HG03060 (cell line): ENCODE measurements around the gene STK11IP.
"Not testable (repeated sequence)": the region's sequence is repeated elsewhere in the genome, so short reads cannot be mapped to it uniquely, and the experiment has no call there.

Experiments used
- ATAC-seq: cut with Tn5 transposase; IDR thresholded peaks from one replicate; pipeline ENCODE4 v1.9.1; 2021; ENCODE audit warnings: low read depth, moderate number of reproducible peaks; ENCODE audit not compliant: unreplicated experiment

The STK11IP gene

DNA sequence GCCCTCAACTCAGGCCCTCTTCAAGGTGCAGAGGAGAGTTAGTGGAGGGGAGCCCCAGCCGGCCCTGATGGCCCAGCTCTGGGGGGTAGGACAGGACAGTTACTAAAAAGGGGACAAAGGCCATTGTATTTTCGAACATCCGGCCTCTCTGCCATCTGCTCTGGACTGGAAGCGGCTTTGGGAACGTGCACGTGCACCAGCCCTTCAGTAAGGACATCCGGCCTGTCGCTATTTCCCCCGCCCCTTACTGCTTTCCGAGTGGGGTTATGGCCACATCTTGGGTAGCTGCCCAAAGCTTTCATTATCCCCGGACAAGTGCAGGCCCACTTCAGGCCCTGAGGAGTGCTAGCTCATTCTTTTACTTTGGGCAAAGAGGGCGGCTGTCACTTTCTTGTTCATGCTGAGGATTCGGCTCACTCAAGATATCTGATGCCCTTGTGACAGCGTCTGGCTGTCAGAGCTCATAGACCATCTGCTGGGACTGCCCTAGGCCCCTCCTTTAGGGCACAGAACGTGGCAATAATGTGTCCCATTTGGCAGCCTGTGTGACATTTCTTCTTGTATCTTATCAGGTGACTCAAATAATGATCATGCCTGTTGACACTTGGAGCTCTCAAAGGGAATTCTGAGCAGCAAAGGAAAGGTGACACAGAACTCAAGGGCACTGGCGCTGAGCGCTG is 47.3 kb downstream of the STK11IP start:
- ATAC-seq = no peak

DNA sequence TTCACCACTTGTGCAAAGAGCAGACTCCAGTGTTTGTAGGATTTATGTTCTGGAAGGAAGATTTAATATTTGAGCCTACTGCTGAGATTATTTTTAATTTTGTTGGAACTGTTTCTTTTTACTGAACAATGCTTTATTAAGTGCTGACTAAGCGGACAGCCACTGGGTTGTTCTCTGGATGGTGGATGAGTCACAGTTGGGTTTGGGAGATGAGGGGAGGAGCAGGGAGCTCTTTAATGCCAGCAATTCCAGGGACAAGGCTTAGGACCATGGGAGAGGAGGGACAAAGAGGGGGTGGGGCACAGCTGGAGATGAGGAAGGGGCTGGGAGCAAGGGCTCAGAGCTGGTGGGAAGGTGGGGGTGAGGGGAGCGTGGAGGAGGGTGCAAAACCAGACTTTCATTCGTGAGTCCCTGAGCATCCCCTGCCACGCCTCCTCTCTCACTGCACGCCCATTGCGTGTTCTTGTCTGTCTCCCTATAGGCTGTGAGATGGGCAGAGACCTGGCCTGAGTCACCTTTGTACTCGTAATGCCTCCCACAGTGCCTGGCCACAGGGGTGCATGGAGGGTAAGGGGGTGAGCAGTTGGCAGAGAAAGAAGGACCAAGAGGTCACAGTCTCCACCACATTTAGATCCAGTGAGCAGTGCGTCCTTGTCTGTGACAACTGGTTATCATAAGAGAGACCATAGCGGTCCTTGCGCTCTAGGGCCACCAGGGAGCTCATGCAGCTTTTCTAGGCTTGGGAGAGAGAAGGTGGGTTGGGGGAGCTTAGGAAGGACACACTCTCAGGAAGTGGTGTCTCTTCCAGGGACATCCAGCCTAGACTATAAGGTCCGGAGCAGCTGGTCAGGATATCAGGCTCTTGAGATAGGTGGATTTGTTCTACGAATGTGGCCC is 48.2 kb downstream of the STK11IP start:
- no peak for ATAC-seq

DNA sequence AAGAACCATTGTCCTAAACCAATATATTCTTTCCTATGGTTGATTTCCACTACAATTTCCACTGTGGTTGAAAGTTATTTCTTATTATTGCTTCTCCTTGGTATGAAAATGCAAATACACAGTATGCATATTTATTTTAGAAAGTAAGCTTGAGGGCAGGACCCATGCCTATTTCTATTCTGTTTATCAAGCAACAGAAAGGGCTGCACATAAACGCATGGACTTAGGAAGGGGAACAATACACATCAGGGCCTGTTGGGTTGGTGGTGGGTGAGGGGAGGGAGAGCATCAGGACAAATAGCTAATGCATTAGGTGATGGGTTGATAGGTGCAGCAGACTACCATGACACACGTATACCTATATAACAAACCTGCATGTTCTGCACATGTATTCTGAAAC is 50.5 kb downstream of the STK11IP start:
- no peak for ATAC-seq

DNA sequence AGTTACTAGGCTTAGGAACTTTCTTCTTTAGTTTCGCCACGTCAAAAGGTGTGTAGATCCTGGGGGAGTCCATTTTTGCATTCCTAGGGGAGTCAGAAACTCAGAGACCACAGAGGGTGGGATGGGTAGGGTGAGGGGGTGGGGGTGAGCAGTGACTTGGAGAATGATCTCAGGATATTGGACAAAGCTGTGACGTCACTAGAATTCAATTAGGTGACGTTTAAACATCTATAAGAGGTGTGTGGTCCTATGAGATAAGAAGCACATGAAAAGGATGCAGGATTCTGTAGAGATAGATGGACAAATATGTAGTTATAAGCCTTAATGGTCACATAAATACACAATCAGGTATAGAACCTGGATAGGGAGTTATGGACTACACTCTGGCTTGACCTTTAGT is 51.3 kb downstream of the STK11IP start:
- no peak for ATAC-seq

DNA sequence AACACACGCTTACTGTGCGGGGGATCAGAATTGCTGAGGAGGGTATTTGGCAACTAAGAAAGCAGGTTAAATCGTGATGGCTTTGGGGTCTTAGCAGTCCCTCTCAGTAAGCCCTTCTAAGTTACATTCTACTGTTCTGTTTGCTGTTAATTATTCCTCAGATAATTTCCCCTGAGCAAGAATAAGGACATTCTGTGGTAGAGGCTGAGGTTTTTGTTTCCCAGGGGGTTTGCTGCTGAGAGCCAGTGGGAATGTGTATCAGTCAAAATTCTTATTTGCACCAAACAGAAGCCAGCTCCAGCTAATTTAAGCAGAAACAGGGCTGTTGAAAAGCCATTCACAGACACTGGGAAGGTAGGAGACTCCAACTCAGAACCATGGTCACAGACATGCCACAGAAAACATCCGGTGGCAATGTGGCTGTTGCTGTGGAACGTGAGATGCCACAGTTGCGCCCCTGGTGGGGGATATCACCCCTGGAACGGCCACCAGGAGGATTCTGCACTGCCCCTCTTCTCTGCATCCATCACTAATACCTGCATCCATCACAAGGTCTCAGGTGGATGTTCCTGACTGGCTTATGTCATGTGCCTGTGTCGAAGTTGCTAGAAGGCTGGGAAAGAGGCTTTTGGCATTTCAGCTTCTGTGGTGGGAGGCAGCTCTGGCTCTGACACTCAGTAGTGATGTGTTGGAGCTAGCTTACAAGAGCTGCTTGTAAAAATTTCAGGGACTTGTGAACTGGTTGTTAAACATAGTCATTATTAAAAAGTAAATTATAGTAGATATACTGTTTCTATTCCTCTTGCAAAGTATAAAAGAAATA is 53.0 kb downstream of the STK11IP start:
- ATAC-seq = peak; percentile 71

DNA sequence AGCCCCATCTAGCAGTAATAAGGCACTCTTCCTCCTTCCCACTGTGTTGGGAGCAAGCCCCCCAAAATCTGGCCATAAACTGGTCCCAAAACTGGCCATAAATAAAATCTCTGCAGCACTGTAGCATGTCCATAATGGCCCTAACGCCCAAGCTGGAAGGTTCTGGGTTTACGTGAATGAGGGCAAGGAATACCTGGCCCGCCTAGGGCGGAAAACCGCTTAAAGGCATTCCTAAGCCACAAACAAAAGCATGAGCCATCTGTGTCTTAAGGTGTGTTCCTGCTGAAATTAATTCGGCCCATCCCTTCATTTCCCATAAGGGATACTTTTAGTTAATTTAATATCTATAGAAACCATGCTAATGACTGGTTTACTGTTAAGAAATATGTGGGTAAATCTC is 54.0 kb downstream of the STK11IP start:
- ATAC-seq = not testable (repeated sequence)

DNA sequence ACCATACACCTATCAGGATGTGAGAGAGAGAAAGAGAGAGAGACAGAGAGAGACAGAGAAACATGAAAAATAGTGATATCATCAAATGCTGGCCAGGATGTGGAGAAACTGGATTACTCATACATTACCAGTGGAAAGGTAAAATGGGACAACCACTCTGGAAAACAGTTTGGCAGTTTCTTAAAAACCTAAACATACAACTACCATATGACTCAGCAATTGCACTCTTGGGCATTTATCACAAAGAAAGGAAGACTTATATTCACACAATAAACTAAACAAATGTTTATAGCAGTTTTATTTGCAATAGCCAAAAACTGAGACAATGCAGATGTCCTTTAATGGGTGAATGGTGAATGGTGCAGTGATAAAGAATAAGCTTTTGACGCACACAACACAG is 58.9 kb downstream of the STK11IP start:
- ATAC-seq = no peak

DNA sequence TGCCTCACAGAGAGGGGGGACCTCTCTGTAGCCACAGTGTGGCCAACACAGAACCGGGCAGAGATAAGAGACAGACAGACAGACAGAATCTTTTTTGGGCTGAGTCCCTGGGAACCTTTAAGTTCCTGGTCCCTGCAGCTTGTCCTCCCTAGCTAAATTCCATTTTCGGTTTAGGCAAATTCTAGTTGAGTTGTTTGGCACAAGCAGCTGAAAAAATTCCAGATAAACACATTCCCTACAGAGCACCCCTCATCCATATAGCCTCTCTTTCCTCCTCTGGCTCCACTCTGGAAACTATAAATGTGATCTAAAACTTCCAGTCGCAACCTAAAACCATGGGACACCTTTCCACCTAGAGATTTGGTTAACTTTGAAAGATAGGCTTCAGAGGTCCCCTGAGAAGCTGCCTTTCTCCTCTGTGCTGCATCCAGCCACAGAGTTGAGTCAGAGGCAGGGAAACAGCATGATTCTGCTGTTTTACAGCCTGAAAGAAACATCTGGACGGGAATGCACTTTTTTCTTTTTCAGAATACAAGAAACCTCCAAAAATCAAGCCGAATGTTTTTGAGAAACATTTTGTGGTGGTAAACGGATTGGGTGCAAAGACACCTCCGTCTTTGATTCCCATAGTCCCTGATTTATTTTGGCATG is 60.7 kb downstream of the STK11IP start:
- no peak for ATAC-seq

DNA sequence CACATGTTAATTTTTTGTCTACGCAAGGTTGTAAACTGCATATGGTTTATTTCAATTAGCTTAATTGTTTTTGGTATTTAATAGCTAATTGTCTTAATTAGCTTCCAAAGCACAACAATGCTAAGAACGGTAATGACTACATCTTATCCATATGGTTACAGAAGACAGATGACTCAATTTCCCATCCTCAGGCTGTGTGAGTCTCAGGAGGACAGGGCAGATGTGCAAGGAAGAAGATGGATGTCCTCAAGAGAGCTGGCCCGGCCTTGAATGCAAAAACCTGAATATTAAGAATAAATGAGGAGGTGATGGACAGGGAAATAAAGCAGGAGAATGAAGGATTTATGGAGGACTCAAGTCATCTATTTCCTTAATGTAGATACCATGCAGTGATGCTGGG is 61.2 kb downstream of the STK11IP start:
- ATAC-seq = no peak

DNA sequence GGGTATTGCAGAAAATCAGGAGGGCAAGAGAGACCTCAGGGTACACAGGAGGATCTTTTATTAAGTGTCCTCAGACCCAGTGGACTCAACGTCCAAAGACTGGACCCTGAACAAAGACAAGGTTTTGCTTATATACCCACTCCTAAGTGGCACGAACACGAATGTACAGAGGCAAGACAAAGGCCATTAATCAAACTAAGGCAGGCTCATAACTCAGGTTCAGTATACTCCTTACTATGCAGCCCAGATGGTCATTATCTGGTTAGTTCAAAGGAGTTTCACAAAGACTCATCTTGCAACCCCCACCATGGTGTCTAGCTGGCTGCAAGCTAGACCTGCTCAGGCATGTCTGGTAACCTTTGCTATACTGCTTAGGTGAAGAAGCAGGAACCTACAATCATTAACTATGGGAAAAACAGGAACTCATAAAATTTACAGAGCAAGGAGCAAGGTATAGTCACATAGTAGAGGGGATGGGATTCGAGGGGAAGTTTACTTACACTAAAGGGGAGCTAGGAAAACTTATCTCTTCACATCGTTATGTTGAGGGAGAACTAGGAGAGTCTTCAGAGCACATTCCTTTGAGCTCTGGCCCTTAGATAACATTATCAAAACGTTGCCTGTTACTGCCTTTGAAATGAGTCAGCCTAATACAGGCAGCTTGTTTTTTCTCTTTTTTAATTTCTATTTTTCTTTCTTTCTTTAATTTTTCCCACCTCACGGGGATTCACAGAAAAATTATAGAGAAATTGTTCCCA is 63.7 kb downstream of the STK11IP start:
- peak; percentile 96 for ATAC-seq

DNA sequence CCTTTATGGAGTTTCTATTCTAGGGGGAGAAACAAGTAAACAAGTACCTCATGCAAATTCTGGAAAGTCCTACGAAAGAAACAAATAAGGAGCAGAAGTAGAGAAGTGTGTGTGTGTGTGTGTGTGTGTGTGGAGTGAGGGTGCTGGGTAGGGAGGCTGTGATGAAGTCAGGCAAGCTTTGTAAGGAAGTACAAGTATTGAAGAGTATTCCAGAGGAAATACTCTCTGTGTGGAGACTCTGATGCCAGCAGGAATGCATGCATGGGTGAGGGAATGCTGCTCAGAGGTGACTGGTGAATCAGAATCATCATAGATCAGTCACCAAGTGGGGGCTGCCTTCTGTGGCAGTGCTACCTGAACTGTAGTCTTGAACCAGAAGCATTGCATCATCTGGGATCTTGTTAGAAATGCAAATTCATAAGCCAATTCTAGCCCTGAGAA is 64.3 kb downstream of the STK11IP start:
- ATAC-seq = no peak

DNA sequence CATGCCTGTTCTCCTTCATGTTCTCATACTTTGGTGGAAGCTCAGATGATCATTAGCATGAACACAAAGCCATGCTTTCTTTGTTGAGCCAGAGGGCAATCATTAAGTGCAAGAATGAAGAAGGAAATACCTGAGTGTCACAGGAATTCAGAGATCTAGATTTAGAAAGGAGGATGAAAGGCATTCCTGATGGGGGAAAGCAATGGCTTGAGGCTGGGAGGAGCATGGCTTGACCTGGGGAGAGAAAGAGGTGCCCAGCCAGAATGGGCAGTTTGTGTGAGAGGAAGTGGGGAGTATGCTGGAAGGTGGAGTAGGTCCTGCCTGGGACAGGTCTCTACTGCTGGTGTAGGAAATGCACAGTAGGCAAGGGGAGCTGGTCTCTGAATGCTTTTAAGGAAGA is 64.9 kb downstream of the STK11IP start:
- no peak for ATAC-seq

DNA sequence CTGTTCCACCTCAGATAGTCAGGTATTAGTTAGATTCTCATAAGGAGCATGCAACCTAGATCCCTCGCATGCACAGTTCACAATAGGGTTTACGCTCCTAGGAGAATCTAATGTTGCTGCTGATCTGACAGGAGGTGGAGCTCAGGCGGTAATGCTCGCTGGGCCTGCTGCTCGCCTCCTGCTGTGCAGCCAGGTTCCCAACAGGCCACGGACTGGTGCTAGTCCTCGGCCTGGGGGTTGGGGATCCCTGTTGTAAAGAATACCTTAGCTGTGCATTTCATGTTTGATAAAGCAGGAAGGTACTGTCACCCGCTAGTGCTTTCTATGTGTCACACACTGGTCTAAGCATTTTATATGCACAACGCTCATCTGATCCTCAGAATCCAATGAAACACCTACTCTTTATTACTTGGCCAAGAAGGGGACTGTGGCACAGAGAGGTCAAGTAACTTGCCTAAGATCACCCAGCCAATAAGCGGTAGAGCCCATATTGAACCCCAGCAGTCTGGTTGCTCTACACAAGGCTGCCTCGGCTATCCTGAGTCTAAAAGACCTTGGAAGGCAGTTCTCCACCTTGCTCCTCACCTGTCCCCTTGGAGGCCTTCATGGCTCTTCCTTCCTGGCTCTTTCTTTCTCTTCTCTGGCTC is 65.6 kb downstream of the STK11IP start:
- no peak for ATAC-seq

DNA sequence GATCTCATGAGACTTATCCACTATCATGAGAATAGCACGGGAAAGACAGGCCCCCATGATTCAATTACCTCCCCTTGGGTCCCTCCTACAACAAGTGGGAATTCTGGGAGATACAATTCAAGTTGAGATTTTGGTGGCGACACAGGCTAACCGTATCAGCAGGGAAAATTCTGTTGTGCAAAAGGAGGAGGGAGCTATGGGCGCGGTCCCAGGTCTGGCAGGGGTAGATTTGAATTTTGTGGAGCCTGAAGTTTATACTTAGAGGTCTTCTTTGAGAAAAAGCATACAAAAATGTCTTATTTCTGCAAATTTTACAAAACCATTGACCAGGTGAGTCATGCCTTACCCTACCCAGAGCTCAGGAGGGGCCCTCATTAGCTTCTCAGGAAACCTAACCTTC is 66.4 kb downstream of the STK11IP start:
- no peak for ATAC-seq

DNA sequence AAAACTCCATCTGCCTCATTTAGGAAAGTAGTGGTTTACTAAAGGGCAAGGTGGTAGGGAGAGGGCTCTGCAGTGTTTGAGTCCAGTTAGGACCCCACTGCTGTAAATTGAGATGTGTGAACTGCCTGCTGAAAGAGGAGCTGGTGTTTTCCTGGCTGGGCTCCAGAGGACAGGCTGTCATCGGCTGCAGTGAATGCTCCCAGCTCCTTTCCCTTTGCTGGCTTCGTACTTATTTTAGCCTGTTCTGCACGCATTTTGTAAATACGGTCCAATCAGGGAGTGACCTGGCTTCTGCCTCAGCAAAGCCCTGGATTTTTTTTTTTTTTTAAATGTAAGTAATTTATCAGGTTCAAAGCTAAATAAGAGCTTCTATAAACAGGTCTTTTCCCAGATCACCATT is 67.3 kb downstream of the STK11IP start:
- no peak for ATAC-seq

DNA sequence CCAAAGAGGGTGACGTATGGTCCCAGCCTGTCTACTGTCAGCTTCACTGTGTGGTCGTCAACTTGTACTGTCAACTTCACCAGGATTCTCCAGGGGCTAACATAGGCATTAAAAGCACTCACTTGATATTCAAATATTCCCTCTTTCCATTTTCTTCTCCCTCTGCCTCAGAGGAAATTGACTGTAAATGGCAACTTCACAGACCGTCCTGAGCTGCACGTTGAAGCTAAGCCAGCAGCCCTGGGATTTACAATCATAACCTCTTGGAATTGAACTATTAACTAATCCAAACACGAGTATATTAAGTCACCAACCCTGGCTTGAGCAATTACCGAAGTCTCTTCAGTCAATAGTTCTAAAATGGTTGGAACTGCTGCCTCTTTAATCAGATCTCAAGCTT is 68.3 kb downstream of the STK11IP start:
- ATAC-seq = no peak
